Measurements from ENCODE around the gene POP4.

The POP4 gene

DNA sequence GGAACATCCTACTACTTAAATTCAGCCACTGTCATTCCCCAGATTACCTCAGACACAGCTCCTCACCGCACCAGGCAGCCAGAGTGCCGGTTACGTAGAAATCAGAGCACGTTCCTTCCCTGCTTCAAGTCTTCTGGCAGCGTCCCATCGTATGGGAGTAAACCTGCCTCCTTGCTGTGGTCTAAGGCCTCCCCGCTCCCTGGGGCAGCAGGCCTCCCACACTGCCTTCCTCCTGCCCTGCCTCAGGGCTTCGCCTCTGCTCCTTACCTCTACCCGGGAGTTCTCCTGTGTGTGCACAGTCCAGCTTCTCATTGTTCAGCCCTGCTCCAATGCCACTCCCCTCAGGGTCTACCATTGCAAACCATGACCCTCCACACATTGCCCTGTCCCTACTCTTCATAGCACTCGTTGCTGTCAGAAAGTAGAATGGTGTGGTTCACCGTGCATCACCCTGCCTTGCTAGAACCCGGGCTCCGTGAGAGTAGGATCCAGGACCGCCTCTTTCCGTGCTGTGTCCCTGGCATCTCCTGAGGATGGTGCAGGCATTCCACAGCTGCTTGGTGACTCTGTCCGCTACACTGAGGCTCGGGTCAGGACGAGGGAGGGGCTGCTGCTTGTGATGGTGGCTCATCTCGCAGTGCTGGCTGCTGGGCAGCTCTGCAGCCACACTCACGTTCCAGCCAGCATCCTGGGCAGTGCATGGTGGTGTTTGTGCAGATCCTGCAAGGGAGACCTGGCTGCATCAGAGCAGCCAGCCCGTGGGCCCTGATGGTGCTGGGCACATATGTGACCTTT, 6.9 kb downstream of the POP4 start:
- no peak for TF ChIP-seq CTCF (IDR thresholded peaks at IDR 0.05; ENCODE audit: insufficient read depth, low read length, poor library complexity, severe bottlenecking)
- no peak overlapping the region for H3K4me3 ChIP-seq (replicated peaks; ENCODE audit: low read depth, low read length)
- DNase-seq (ENCODE audit: extremely low read depth, insufficient read length) = no peak
- H3K36me3 ChIP-seq (ENCODE audit: control insufficient read depth, insufficient read depth, low read length) = peaks cover 38% of the 10 kb centered on the region
- no peaks in the 10 kb centered on the region for H3K27me3 ChIP-seq (replicated peaks; ENCODE audit: control insufficient read depth, insufficient read depth, low read length)

GRCh38 chr19:29614046-29614445, 8.0 kb downstream of the POP4 start:
- no peak for DNase-seq (ENCODE audit: extremely low read depth, insufficient read length)
- H3K36me3 ChIP-seq (ENCODE audit: control insufficient read depth, insufficient read depth, low read length) = peaks cover 38% of the 10 kb centered on the region
- no peak overlapping the region for H3K4me3 ChIP-seq (replicated peaks; ENCODE audit: low read depth, low read length)
- TF ChIP-seq CTCF (IDR thresholded peaks at IDR 0.05; ENCODE audit: insufficient read depth, low read length, poor library complexity, severe bottlenecking) = no peak
- H3K27me3 ChIP-seq (replicated peaks; ENCODE audit: control insufficient read depth, insufficient read depth, low read length) = no peaks in the 10 kb centered on the region

DNA sequence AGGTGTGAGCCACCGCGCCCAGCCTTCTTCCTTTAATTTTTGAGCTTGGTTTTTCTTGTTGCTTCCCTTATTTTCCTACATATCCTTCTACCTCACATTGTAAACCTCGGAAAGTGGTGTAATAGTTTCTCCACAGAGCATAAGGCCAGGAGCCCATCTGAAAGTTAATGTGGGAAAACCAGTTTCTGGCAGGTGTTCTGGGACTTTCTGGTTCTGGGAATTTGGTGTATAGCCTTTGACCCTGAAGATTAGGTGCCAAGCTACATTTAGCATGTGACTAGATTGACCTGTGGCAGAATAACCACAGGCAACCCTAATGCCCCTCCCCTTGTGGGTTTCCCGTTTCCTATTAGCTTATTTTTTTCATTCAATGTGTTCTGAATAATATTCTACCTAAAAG, 8.7 kb downstream of the POP4 start:
- no peaks in the 10 kb centered on the region for H3K27me3 ChIP-seq (replicated peaks; ENCODE audit: control insufficient read depth, insufficient read depth, low read length)
- H3K36me3 ChIP-seq (ENCODE audit: control insufficient read depth, insufficient read depth, low read length) = peaks cover 34% of the 10 kb centered on the region
- DNase-seq (ENCODE audit: extremely low read depth, insufficient read length) = no peak
- TF ChIP-seq CTCF (IDR thresholded peaks at IDR 0.05; ENCODE audit: insufficient read depth, low read length, poor library complexity, severe bottlenecking) = no peak
- no peak overlapping the region for H3K4me3 ChIP-seq (replicated peaks; ENCODE audit: low read depth, low read length)

DNA sequence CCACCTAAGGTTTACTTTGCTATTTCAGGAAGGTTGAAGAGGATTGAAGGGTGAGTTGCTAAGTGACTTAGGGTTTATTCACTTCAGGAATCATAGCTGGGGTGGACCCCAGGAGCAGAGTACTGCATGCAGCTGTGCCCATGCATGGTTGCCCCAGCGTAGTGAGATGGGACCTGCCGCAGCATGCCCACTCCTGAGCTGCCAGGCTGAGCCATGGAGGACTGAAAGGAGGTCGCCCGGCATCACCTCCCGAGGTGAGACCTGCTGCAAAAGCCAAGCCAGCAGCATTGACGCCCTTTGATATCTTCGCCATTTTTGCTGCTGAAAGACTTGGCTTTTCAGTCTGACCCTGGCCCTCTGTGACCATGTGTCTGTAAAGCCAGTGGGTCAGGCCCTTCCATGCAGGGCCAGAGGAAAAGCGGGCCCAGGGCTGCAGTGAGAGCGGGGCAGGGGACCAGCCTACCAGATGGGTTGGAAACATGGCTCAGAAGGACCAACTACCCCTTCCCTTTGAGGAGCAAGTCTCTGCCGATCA, 9.9 kb downstream of the POP4 start:
- peaks cover 31% of the 10 kb centered on the region for H3K36me3 ChIP-seq (ENCODE audit: control insufficient read depth, insufficient read depth, low read length)

DNA sequence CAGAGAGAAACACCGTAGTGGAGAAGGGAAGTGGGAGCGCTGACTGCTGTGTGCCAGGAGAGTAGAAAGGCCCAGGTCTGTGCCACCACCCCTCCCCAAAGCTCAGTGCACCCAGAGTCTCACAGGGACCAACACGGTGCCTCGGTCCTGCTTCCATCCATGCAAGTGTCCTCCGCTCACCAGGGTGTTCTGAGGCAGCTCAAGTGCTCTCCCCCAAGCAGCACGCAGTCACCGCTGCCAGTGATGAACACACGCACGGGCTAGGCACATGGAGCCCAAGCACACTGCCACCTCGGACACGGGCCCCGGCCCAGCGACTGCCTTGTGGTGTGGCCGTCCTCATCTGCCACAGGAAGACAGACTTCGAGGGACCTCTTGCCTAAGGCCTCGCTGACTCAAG, 10.5 kb downstream of the POP4 start:
- DNase-seq (ENCODE audit: extremely low read depth, insufficient read length) = no peak
- H3K4me3 ChIP-seq (replicated peaks; ENCODE audit: low read depth, low read length) = no peak overlapping the region
- no peaks in the 10 kb centered on the region for H3K27me3 ChIP-seq (replicated peaks; ENCODE audit: control insufficient read depth, insufficient read depth, low read length)
- no peak for TF ChIP-seq CTCF (IDR thresholded peaks at IDR 0.05; ENCODE audit: insufficient read depth, low read length, poor library complexity, severe bottlenecking)
- H3K36me3 ChIP-seq (ENCODE audit: control insufficient read depth, insufficient read depth, low read length) = peaks cover 27% of the 10 kb centered on the region

More for the DNA sequence above, 9.9 kb downstream of the POP4 start:
- no peak for TF ChIP-seq CTCF (IDR thresholded peaks at IDR 0.05; ENCODE audit: insufficient read depth, low read length, poor library complexity, severe bottlenecking)
- DNase-seq (ENCODE audit: extremely low read depth, insufficient read length) = no peak
- no peaks in the 10 kb centered on the region for H3K27me3 ChIP-seq (replicated peaks; ENCODE audit: control insufficient read depth, insufficient read depth, low read length)
- H3K4me3 ChIP-seq (replicated peaks; ENCODE audit: low read depth, low read length) = no peak overlapping the region

Measured in GM06990 (cell line).